Measurements from ENCODE around the gene TCEAL3.

DNA sequence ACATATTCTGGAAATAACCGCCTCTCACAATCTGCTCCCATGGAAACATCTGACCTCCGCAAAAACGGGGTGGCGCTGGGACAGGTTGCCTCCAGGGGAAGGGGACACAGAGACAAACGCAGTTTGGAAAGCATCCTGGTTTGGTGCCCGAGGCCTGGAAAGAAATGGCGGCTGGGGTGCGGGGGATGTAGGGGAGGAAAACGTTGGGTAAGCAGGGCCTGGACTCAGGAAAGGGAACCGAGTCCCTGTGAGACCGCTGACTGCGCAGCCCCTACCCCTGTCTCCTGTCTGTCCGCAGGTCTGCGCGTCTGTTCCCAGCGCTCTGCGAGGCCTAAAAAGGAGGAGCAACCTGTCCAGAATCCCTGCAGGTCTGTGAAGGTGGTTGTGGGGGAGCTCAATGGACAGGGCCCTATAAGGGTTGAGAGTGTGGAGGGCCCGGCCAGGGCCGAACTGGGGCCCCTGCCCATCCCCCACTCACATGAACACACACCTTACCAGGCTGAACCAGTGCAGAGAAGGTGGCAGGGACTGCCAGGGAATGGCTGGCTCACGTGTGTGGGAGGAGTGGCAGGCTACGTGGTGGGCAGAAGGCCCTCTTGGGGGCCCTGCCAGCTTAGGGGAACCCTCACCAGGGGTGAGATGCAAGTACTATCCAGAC, 672 bp downstream of the TCEAL3 start:
- TF ChIP-seq CTCF (IDR thresholded peaks at IDR 0.05) (no peak), EZH2 (IDR thresholded peaks at IDR 0.05) (no peak)

Measured in neural progenitor cell (in vitro differentiated cells).